HG03139 (cell line): ENCODE data around the gene METTL6.
"Not testable (repeated sequence)": the region's sequence is repeated elsewhere in the genome, so short reads cannot be mapped to it uniquely, and the experiment has no call there.

Experiments
- ATAC-seq: cut with Tn5 transposase; IDR thresholded peaks from one replicate; pipeline ENCODE4 v1.9.1; 2021; ENCODE audit not compliant: unreplicated experiment

METTL6 gene

DNA sequence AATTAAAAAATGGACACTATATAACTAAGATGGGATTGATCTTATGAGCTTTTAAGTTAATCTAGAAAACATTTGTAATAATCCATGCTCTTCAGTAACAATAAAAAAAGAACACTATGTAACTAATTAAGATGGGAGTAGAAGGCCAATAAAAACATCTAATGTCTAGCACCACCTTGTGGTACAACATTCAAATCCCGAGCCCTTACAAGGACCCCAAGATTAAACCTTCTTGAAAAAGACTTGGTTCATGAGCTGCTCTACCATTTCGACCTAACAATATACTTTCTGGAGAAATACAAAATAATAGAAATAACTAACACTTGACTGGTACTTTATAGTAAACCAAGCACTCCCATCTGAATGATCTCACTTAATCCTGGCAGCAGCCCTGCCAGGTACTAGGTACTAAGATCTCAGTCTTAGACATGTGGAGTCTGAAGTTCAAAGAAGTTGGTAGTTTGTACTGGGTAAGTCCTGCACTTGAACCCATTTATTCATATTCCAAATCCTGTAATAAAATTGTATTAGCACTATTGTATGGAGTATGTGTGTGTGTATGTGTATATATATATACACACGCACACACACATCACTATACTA, 21.8 kb downstream of the METTL6 start:
- ATAC-seq, result no peak

DNA sequence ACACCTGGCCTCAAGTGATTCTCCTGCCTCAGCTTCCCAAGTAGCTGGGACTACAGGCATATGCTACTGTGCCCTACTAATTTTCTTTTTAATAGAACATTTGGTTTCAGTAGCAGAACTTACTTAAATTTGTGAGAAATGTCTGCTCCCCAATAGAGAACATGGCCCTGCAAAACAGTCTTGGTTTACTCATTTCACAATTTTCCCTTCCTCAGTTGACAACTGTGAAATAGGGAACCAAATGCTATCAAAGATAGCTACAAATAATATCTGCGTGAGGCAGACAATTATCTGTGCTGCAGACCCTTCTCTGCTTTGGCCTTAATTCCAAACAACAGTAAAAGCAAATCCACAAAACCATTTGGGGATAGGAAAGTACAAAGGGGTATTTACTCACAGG, 22.6 kb downstream of the METTL6 start:
- ATAC-seq, result no peak

GRCh38 chr3:15403965-15404364, 23.4 kb downstream of the METTL6 start:
- no peak for ATAC-seq

DNA sequence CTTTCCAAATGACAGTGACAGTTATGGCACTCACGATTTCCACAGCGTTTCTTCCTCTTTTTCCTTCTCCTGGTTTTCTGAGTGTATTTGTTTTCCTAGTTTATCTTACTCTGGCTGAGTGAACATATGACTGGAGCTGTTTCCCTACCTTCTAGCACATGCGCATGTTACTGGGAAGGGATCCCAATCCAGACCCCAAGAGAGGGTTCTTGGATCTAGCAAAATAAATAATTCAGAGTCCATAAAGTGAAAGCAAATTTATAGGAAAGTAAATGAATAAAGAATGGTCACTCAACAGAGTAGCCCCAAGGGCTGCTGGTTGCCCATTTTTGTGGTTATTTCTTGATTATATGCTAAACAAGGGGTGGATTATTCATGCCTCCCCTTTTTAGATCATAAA, 23.8 kb downstream of the METTL6 start:
- ATAC-seq, result no peak

DNA sequence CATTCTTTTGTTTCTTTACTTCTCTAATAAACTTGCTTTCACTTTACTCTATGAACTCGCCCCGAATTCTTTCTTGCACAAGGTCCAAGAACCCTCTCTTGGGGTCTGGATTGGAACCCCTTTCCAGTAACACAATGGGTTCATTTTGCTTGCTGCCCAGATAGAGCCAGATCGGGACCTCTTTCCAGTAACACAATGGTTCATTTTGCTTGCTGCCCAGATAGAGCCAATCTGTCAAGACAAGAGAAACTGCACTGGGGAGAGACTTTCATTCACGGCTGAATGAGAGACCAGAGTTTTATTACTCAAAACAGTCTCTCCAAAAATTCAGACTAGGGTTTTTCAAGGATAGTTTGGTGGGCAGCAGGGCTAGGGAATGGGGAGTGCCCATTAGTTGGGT, 25.4 kb downstream of the METTL6 start:
- no peak for ATAC-seq

DNA sequence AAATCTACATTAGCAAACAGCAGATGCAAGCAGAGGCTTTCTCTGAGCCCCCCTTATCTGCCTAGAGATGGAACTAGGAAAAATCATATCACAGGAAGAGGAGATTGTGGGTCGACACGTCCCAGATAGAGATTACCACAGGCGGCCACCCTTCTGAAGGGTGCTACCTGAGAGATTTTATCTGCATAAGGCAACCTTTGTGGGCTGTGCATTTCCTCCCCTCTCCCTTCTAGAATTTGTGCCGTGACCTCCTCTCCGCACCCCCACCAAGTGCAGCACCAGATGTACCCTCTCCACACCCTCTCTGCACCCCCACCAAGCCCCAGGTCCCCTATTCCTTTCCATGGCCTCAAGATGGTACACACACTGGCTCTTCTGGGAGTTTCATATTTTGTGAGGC, 27.4 kb downstream of the METTL6 start:
- no peak for ATAC-seq

GRCh38 chr3:15398731-15399133, 28.6 kb downstream of the METTL6 start:
- ATAC-seq, result not testable (repeated sequence)

- ATAC-seq, result not testable (repeated sequence)
Measured at GRCh38 chr3:15393252-15393651, 34.1 kb downstream of the METTL6 start.

- ATAC-seq, result no peak
Measured at GRCh38 chr3:15391007-15391406, 36.3 kb downstream of the METTL6 start.

DNA sequence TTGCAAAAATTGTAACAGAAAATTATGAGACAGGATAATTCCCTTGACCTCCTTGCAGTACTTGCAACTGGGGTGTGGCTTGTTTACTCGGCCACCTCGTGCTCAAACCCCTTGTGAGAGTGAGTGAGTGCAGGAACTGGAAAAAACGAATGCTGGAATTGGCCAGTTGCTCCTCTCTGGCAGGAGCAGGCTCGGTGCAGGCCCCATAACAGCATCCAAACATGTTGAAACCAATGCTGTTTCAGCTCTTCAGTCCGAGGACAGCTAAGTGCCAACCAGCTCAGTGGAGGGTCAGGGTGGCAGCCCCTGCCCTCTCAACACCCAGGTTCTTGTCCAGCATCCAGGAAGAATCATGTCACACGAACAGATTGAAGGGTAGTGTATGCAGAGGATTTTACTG, 36.9 kb downstream of the METTL6 start:
- ATAC-seq, result no peak

- not testable (repeated sequence) for ATAC-seq
Measured at GRCh38 chr3:15388335-15388734, 39.0 kb downstream of the METTL6 start.

DNA sequence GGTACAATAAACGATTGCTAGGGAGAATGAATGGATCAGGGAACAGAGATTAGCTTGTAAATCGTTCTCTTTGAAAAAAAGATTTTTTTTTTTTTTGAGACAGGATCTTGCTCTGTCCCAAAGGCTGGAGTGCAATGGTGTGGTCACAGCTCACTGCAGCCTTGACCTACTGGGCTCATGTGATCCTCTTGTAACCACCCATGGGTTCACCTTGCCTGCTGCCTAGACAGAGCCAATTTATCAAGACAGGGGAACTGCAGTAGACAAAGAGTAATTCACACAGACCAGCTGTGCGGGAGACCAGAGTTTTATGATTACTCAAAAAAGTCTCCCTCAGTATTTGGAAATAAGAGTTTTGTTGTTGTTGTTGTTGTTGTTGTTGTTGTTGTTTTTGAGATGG, 39.6 kb downstream of the METTL6 start:
- ATAC-seq, result no peak

GRCh38 chr3:15387171-15387581, 40.2 kb downstream of the METTL6 start:
- ATAC-seq, result no peak

GRCh38 chr3:15386654-15386955, 40.7 kb downstream of the METTL6 start:
- ATAC-seq, result not testable (repeated sequence)

GRCh38 chr3:15385901-15386653, 41.3 kb downstream of the METTL6 start:
- ATAC-seq, result no peak

DNA sequence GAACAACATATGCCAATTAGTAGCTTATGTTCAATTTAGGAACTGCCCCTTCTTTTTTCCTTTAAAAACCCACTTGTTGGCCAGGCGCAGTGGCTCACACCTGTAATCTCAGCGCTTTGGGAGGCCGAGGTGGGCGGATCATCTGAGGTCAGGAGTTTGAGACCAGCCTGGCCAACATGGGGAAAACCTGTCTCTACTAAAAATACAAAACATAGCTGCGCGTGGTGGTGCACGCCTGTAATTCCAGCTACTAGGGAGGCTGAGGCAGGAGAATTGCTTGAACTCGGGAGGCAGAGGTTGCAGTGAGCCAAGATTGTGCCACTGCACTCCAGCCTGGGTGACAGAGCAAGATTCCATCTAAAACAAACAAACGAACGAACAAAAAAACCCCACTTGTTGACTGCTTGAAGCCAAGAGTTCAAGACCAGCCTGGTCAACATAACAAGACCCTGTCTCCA, 42.1 kb downstream of the METTL6 start:
- not testable (repeated sequence) for ATAC-seq

GRCh38 chr3:15384510-15385237, 42.7 kb downstream of the METTL6 start:
- peak; percentile 83 for ATAC-seq

- ATAC-seq, result no peak
Measured at GRCh38 chr3:15382405-15382923, 44.9 kb downstream of the METTL6 start.

DNA sequence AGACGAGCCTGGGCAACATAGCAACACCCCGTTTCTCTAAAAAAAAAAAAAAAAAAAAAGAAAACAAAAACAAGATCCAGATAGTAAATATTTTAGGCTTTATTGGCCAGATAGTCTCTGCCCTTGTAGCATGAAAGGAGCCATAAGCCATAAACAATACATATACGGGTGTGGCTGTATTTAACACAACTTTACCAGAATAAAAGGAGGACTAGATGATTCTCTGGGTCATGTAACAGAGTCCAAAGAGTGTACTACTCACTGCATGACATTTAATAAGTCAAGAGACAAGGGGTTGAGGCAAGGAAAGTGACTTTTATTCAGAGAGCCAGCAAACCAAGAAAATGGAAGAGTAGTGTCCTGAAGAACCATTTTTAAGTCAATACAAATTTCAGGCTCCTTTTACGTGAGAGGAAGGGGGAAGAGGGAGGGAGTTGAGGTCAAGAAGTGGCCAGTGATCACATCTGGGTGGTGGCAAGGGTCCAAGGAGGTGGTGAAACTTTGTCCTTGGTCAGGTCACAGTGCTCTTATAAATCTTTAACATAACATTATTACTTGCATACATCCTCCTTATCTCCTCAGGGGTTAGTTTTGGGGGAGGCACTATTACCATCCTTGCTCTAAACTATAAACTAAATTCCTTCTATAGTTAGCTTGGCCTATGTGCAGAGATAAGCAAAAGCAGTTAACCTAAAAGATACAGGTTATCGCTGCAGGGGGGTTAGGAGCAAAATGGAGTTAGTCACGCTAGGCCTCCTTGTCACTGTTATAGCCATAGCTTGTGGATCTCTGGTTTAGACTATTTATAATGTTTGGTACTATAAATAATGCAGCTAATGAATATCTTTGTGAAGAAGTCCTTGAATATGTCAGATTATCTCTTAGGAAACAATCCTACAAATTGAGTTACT, 46.1 kb downstream of the METTL6 start:
- no peak for ATAC-seq

DNA sequence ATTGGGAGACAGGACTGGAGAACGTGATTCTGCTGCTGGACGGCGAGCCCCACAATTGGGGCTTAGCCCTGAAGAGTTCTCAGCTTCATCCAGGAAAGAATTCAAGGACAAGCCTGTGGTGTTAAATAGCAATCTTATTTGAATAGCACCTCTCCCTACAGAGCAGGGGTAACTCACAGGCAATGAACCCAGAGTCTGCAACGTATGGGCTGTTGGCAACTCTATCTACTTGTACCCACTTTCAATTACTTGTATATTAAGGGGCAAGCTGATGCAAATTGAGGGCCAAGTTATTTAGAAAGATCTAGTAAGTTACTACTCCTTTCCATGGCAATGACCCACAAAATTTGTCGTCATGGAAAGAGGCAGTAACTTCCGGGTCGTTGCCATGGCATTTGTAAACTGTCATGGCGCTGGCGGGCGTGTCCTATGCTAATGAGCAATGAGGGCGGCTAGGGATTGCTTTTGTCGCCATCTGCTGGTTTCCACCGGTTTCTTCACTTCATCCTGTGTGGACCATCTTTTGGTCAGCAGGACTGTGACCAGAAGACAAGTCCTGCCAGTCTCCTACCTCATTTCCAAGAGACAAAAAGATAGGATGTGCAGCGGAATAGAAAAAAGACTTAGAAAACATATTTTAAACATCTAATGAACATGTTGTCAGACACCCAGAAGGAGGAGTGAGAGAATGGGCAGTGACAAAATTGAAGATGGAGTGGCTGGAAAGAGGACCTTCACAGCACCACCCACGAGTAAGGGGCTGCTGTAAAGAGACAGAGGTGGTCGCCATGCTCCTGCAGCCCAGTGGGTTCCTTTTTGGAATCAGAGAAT, 49.2 kb downstream of the METTL6 start:
- peak; percentile 73 for ATAC-seq
